Prostate gland (tissue), 2 donors: ENCODE results near the gene KIFBP. TPM values are rescaled to one million over a fixed set of nuclear protein-coding genes. Genes with fewer than 3 reads are reported as not detected.
A peak's percentile ranks its signal among the peaks of the same experiment; 100 is the strongest.

Experiments used
- DNase-seq: peaks from one replicate; pipeline ENCODE4 v3.0.0-alpha.2; 2019; ENCODE audit warnings: low spot score
- H3K27ac ChIP-seq, 2 donors: fragments of 200-600 bp; sonication (generic); 2 replicates each; pipeline ENCODE4 v1.5.1; 2017 to 2019
- H3K27me3 ChIP-seq: fragments of 200-600 bp; sonication (generic); replicated peaks from 2 replicates; pipeline ENCODE4 v1.5.1; 2019; ENCODE audit not compliant: insufficient read depth
- H3K36me3 ChIP-seq, 2 donors: fragments of 200-600 bp; sonication (generic); 1 replicate in 1 of 2; 2 replicates in 1 of 2; pipeline versions ENCODE4 v1.5.1 to v1.8.1; 2017 to 2019
- H3K4me1 ChIP-seq: fragments of 200-600 bp; sonication (generic); replicated peaks from 2 replicates; pipeline ENCODE4 v1.5.1; 2019
- H3K4me3 ChIP-seq, 2 donors: fragments of 200-600 bp; sonication (generic); 2 replicates each; pipeline ENCODE4 v1.5.1; 2017 to 2019
- H3K9me3 ChIP-seq: fragments of 200-600 bp; sonication (generic); 2 replicates; pipeline ENCODE4 v1.5.1; 2017
- POLR2A ChIP-seq: fragments of 450-650 bp; IDR thresholded peaks from one replicate; pipeline ENCODE4 v1.6.1; 2016; ENCODE audit warnings: antibody characterized with exemption, mild to moderate bottlenecking
- POLR2AphosphoS5 ChIP-seq: sonication (generic); formaldehyde crosslinking; IDR thresholded peaks from one replicate; pipeline ENCODE4 v1.6.1; 2017; ENCODE audit warnings: antibody characterized with exemption
- WGBS: methylation state at CpG from one replicate; pipeline ENCODE4 v1.1.5; 2018; 5-methylcytosine and 5-hydroxymethylcytosine counted together
- intact Hi-C: fragments of 100-400 bp; cut with DNase I; formaldehyde crosslinking; loops from one replicate; pipeline ENCODE4 v1.14.2; 2022
- total RNA-seq, 2 donors: library from RNA; depleted of rRNA; stranded (reverse); fragments of >200 nt; gene quantifications; one replicate each; pipeline ENCODE4 v1.1.0, GENCODE V29; 2016
- TF ChIP-seq, protein P1 (sequence below), 4 experiments: fragments of 200-600 bp in 2 of 4; fragments of 450-650 bp in 2 of 4; sonication (generic) in 2 of 4; IDR thresholded peaks; 1 replicate in 3 of 4; 2 replicates in 1 of 4; pipeline ENCODE4 v1.5.1; 2016 to 2019; ENCODE audit warnings: antibody characterized with exemption in 4 of 4, mild to moderate bottlenecking in 2 of 4, moderate library complexity in 2 of 4

KIFBP gene
- total RNA-seq, 2 donors from 2014 or later = 37.3 to 46.7 TPM

- no peaks in the 10 kb centered on the region for H3K4me1 ChIP-seq
- intact Hi-C loops = no loop called here
- no peak for TF ChIP-seq POLR2A
- no peak for TF ChIP-seq POLR2AphosphoS5
- TF ChIP-seq, protein P1, sequence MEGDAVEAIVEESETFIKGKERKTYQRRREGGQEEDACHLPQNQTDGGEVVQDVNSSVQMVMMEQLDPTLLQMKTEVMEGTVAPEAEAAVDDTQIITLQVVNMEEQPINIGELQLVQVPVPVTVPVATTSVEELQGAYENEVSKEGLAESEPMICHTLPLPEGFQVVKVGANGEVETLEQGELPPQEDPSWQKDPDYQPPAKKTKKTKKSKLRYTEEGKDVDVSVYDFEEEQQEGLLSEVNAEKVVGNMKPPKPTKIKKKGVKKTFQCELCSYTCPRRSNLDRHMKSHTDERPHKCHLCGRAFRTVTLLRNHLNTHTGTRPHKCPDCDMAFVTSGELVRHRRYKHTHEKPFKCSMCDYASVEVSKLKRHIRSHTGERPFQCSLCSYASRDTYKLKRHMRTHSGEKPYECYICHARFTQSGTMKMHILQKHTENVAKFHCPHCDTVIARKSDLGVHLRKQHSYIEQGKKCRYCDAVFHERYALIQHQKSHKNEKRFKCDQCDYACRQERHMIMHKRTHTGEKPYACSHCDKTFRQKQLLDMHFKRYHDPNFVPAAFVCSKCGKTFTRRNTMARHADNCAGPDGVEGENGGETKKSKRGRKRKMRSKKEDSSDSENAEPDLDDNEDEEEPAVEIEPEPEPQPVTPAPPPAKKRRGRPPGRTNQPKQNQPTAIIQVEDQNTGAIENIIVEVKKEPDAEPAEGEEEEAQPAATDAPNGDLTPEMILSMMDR (IDR thresholded peaks at IDR 0.05) = no peak
- H3K27ac ChIP-seq = no peak overlapping the region
- H3K36me3 ChIP-seq = no peaks in the 10 kb centered on the region
- H3K9me3 ChIP-seq = no peaks in the 10 kb centered on the region
- DNase-seq = no peak
- no peak overlapping the region for H3K4me3 ChIP-seq
- WGBS = 92% methylated on average over 11 of the region's 11 CpGs
- H3K27me3 ChIP-seq = no peaks in the 10 kb centered on the region
These were observed 6.2 kb upstream of the KIFBP start for GRCh38 chr10:68982389-68982788.

- TF ChIP-seq POLR2A (no peak), POLR2AphosphoS5 (no peak)
- TF ChIP-seq, protein P1 (IDR thresholded peaks at IDR 0.05) = no peak
- WGBS = 41% methylated on average over 3 of the region's 3 CpGs
- peak overlapping the region in 1 of 2 donors; percentile 8 for H3K27ac ChIP-seq
- DNase-seq = no peak
- no peaks in the 10 kb centered on the region for H3K9me3 ChIP-seq
- H3K4me1 ChIP-seq = peaks cover 2% of the 10 kb centered on the region
- H3K27me3 ChIP-seq = no peaks in the 10 kb centered on the region
- H3K36me3 ChIP-seq = no peaks in the 10 kb centered on the region
- H3K4me3 ChIP-seq = no peak overlapping the region
- intact Hi-C loops = loop anchor here (2.0 kb wide), 1 partner anchor 135 kb away; no protein-coding TSS in a partner anchor
These were observed 992 bp upstream of the KIFBP start for GRCh38 chr10:68987611-68988010.

- Histone ChIP-seq H3K4me1 (peaks cover 4% of the 10 kb centered on the region), H3K27me3 (no peaks in the 10 kb centered on the region), H3K36me3 (no peaks in the 10 kb centered on the region), H3K4me3 (peak overlapping the region; percentile 68 to 80), H3K9me3 (no peaks in the 10 kb centered on the region), H3K27ac (peak overlapping the region; percentile 81 to 83)
- intact Hi-C loops = loop anchor here (2.0 kb wide), 1 partner anchor 133 kb away; no protein-coding TSS in a partner anchor
- WGBS = 16% methylated on average over 22 of the region's 22 CpGs
- TF ChIP-seq, protein P1 (IDR thresholded peaks at IDR 0.05) = no peak
- TF ChIP-seq POLR2AphosphoS5 = no peak
- TF ChIP-seq POLR2A = no peak
- DNase-seq = no peak
These were observed 851 bp downstream of the KIFBP start for GRCh38 chr10:68989317-68989990.

GRCh38 chr10:68992636-68993440, 4.2 kb downstream of the KIFBP start:
- no peaks in the 10 kb centered on the region for H3K9me3 ChIP-seq
- 6% methylated on average over 2 of the region's 2 CpGs for WGBS
- no peak for TF ChIP-seq POLR2A
- peak; percentile 25 for TF ChIP-seq POLR2AphosphoS5
- no peaks in the 10 kb centered on the region for H3K27me3 ChIP-seq
- H3K4me3 ChIP-seq = no peak overlapping the region
- DNase-seq = peak; percentile 21
- intact Hi-C loops = no loop called here
- H3K4me1 ChIP-seq = peaks cover 4% of the 10 kb centered on the region
- H3K36me3 ChIP-seq = no peaks in the 10 kb centered on the region
- peak overlapping the region in 1 of 2 donors; percentile 39 for H3K27ac ChIP-seq

DNA sequence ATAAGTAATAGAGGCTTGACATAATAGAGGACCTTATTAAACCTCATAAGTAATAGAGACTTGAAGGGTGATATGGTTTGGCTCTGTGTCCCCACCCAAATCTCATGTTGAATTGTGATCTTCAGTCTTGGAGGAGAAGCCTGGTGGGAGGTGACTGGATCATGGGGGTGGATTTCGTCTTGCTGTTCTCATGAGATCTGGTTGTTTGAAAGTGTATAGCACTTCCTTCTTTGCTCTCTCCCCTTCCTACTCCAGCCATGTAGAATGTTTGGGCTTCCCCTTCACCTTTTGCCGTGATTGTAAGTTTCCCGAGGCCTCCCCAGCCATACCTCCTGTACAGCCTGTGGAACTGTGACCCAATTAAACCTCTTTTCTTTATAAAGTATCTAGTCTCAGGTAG, 8.6 kb downstream of the KIFBP start:
- DNase-seq = no peak

More for the DNA sequence above, 8.6 kb downstream of the KIFBP start:
- Histone ChIP-seq H3K27me3 (no peaks in the 10 kb centered on the region), H3K4me3 (no peak overlapping the region), H3K36me3 (no peaks in the 10 kb centered on the region), H3K9me3 (no peaks in the 10 kb centered on the region), H3K4me1 (peaks cover 4% of the 10 kb centered on the region), H3K27ac (no peak overlapping the region)
- WGBS = 90% methylated on average over 3 of the region's 3 CpGs
- TF ChIP-seq POLR2A (no peak), POLR2AphosphoS5 (no peak)
- TF ChIP-seq, protein P1 (IDR thresholded peaks at IDR 0.05) = no peak
- intact Hi-C loops = no loop called here
